Fibroblast of skin of right biceps (primary cell): ENCODE results near the gene HMGN2.
"Not testable (repeated sequence)": the region's sequence is repeated elsewhere in the genome, so short reads cannot be mapped to it uniquely, and the experiment has no call there.

Experiments
- DNase-seq: peaks from one replicate; pipeline ENCODE4 v3.0.0-alpha.2; 2013

HMGN2 gene

DNA sequence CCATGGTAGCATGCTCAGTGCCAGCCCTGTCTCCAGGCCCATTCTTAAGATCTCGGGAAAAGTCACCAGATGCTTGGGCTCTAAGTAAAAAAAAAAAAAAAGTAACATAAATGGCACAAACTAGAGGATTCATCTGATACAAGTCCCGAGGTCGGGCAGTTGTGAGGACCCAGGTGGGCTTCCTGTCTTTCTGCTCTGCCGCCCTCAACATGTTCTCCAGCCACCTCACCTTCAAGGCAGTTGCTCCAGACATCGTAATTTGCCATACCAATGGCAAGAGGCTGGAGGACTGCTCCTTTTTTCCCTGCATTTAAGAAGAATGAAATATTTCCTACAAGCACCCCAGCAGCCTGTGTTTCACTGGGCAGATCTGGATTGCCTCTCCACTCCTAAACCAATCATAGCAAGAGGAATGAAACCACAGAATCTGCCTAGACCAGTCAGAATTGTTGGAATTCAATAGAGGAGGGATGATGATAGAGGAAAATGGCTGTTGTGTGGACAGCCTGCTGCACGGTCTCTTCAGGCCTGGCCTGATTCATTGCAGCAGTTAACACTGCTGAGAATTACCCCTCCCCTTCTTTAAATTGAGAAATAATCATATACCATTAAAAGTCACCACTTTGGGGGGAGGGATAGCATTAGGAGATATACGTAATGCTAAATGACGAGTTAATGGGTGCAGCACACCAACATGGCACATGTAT, 5.4 kb downstream of the HMGN2 start:
- peak; percentile 40 for DNase-seq

DNA sequence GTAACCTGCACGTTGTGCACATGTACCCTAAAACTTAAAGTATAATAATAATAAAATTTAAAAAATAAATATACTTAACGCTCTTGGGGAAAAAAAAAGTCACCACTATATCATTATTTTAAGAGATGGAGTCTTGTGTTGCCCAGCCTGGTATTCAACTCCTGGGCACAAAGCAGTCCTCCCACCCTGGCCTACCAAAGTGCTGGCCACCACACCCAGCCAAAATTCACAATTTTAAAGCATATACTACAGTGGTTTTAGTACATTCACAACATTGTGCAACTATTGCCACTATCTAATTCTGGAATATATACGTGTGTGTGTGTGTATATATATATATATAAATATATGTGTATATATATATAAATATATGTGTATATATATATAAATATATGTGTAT, 5.9 kb downstream of the HMGN2 start:
- no peak for DNase-seq

DNA sequence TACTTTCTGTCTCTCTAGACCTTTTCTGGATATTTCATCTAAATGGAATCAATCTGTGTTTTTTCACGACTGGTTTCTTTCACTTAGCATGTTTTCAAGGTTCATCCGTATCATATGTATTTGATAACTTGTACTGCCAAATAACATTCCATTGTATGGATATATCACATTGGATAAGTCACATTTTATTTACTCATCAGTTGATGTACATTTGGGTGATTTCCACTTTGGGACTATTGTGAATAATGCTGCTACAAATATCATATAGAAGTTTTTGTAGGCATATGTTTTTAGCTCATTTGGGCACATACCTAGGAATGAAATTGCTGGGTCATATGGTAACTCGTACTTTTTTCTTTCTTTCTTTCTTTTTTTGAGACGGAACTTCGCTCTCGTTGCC, 6.7 kb downstream of the HMGN2 start:
- no peak for DNase-seq

DNA sequence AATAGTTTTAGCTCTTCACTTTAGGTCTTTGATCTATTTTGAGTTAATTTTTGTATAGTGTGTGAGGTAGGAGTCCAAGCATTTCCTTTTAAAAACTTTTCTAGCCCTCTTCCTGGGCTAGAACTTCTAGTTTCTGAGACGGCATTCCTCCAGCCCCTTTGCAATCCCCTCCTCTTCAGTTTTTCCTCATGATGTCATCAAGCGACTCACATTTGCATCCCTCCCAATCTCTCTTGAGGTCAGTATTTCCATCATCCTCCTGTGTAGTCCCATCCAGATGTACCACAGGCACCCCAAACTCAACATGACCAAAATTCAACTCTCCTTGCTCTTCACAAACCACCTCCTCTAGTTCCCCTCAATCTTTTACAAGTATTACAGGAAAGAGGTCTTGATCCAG, 10.7 kb downstream of the HMGN2 start:
- DNase-seq = peak; percentile 77

DNA sequence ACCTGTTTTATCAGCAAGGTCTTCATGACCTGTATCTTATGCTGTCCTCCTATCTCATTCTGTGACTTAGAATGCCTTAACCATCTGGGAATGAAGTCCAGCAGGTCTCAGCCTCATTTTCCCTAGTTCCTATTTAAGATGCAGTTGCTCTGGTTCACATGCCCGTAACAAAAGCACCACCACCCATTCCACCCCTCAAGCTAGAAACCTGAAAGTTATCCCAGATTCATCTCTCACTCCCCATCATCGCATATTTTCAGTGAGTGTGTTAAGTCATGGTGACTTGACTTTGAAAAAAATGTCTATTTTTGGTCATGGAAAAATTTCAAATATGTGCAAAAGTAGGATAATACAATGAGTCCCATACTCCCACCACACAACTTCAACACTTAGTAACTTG, 11.7 kb downstream of the HMGN2 start:
- DNase-seq = peak; percentile 77

DNA sequence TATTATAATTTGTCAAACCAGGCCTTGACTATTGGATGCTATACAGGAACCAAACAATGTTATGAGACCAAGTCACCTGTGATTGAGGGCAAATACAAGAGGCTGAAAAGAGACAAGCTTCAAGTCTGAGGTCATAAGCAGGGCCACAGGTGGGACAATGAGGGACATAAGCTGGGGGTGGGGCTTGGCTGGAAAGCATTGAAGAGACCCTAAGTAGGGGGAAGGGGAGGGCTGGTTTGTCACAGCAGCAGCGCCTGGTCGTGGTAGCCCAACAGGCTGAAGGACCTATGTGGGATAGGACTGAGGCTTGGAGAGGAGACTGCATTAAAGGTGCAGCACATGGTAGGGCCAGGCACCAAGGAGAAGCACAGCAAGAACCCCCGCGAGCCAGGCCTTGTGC, 17.9 kb downstream of the HMGN2 start:
- no peak for DNase-seq

DNA sequence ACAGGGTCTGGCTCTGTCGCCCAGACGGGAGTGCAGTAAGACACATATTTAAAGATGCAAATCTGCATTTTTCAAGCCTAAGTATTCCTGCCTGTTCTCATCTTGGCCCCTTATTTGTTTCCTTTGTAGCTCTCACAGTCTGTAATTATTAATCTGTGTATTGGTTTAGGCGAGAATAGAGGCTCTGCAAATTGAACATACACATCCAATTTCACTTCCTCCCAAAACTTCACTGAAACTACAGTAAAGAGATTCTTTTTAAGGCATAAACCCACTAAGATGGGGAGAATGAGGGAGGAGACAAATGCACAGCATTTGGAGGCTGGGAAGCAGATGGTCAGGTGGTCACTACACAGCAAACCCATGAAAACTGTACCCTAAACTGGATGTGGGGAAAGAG, 21.0 kb downstream of the HMGN2 start:
- DNase-seq = no peak

DNA sequence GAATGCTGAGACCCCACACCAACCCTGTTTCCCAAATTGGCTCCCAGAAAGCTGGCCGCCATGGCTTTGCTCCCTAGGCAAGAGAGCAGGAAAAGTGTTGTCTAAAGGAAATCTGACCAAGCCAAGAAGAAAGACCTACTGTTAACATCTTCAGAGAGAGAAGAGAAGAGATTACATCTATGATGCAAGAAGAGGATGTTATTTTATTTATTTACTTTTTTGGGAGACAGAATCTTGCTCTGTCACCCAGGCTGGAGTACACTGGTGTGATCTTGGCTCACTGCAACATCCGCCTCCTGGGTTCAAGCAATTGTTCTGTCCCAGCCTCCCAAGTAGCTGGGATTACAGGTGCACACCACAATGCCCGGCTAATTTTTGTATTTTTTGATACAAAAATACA, 21.7 kb downstream of the HMGN2 start:
- DNase-seq = no peak

DNA sequence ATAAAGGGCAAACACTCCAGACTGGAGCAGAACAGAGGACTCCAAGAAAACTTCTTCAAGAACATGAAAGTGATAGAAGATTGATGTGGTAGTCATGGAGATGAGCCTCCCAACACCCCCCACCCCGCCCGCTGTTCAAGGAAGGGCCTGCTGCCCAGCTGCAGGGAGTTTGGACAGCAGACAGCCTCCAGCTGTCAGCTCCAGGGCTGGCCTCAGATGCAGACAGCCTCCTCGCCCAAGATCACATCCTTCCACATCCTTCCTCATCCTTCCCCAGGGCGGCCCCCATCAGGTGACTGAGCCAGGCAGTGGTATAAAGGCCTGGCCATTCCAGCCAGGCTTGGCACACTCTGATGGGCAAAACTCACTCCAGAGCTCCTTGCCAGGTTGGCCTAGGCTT, 24.6 kb downstream of the HMGN2 start:
- no peak for DNase-seq

DNA sequence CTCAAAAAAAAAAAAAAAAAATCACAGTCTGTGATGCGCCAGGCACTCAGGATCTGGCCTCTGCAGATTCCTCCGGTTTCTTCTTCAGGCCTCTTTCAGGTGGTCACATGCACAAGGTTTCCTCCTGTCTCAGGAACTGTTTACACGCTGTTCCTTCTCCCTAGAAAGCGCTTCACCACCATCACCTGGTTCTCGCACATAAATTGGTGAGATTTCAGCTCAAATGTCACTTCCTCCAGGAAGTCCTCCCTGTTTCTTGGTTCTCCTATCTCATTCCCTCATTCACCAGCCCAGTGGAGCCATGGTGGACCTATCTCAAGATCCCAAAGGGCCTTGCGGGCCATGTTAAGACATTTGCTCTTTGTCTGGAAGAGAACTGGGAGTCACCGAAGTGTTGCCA, 26.7 kb downstream of the HMGN2 start:
- no peak for DNase-seq

DNA sequence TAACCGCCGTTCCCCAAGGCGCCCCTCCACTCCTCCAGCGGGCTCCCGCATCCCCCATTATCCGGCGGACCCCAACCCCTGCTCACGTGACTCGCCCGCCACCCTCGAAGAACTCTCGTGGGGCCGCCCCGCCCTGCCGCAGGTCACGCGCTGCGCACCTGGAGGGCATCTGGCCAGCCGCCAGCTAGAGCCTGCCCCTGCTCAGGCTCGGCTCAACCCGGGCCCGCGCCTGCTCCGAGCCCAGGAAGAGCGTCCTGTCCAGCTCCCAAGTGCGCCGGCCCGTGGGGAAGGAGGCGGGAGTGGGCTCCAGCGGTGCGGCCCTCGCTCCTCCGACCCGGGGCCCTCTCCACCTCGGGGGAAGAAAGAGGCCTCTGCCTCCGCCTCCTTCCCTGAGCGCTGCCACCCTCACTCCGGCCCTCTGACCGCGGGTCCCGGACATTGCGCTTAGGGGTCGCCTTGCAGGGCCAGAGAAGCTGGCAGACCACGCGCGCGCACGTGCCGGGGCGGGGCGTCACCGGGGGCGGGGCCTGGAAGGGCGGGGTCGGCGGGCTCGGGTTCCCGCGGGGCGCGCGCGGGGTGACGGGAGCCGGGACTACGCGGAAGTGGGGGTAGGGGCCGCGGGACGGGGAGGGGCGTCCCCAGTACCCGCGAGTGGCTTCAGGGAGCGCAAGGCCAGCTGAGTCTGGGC, 28.4 kb downstream of the HMGN2 start:
- peak; percentile 83 for DNase-seq

DNA sequence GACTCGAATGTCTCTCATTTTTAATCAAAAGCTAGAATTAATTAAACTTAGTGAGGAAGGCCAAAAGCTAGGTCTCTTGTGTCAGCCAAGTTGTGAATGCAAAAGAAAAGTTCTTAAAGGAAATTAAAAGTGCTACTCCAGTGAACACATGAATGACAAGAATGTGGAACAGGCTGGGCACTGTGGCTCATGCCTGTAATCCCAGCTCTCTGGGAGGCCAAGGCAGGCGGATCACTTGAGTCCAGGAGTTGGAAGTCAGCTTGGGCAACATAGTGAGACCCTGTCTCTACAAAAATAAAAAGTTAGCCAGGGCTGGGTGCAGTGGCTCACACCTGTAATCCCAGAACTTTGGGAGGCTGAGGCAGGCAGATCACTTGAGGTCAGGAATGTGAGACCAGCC, 38.5 kb downstream of the HMGN2 start:
- DNase-seq = peak; percentile 6

DNA sequence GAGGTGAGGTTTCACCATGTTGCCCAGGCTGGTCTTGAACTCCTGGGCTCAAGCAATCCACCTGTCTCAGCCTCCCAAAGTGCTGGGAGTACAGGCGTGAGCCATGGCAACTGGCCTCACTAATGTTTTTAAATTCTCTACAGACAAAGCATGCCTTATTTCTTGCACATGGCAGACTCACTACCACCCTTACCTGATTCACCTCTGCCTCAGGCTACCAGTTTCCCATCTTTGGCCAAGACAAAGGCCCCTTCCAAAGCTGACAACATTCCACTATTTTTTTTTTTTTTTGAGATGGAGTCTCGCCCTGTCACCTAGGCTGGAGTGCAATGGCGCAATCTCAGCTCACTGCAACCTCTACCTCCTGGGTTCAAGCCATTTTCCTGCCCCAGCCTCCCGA, 43.6 kb downstream of the HMGN2 start:
- not testable (repeated sequence) for DNase-seq

DNA sequence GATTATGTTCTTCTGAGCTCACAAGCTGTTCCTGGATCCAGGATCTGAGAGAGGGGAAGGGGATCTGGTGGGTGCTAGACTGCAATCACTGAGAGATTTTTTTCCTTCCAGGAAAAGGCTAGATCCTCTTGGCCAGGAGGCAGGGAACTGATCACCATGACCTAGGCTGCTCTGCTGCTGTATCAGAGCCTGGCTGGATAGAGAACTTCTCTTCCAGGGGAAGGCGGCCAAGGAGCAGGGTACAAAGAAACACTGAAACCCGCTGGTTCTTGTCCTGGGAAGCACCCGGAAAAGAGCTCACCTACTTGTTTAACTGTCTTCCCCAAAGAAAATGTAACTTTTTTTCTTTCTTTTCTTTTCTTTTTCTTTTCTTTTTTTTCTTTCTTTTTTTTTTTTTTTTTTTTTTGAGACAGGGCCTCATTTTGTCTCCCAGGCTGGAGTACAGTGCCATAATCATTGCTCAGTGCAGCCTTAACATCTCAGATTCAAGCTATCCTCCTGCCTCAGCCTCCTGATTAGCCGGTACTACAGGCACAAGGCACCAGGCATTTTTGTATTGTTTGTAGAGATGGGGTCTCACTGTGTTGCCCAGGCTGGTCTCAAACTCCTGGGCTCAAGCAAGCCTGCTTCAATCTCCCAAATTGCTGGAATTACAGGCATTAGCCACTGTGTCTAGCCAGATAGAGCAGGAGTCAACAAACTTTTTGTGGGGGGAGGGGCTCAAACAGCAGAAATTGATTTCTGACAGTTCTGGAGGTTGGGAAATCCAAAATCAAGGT, 44.9 kb downstream of the HMGN2 start:
- DNase-seq = no peak

DNA sequence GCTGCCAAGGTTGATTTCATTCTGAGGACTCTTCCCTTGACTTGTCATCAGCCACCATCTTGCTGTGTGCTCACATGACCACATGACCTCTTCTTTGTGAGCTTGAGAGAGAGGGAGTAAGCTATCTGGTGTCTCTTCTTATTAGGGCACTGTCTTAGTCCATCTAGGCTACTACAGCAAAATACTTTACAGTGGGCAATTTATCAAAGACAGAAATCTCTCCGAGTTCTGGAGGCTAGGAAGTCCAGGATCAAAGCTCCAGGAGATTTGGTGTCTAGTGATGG, 45.5 kb downstream of the HMGN2 start:
- no peak for DNase-seq

DNA sequence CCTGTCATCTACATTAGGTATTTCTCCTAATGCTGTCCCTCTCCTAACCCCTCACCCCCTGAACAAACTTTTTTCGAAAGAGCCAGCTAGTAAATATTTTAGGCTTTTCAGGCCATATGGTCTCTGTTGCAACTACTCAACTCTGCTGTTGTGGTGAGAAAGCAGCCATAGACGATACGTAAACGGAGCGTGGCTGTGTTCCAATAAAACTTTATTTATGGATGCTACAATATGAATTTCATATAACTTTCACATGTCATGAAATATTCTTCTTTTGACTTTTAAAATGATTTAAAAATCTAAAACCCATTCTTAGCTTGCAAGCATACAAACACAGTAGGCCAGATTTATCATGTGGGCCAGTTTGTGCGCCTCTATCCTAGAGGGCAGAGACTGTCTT, 46.1 kb downstream of the HMGN2 start:
- no peak for DNase-seq

DNA sequence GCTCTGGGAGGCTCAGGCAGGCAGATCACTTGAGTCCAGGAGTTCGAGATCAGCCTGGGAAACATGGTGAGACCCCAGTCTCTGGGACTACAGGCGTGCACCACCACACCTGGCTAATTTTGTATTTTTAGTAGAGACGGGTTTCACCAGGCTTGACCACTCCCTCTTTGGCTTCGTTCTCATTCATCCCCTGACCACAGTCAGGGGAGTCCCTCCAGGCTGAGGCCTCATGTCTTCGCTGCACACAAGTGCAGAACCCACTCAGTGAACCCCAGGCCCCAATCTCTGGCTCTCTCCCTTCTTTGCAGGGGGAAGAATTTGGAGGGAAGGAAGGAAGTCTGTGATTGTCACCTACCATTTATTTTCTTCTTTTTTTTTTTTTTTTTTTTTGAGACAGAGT, 48.1 kb downstream of the HMGN2 start:
- no peak for DNase-seq

DNA sequence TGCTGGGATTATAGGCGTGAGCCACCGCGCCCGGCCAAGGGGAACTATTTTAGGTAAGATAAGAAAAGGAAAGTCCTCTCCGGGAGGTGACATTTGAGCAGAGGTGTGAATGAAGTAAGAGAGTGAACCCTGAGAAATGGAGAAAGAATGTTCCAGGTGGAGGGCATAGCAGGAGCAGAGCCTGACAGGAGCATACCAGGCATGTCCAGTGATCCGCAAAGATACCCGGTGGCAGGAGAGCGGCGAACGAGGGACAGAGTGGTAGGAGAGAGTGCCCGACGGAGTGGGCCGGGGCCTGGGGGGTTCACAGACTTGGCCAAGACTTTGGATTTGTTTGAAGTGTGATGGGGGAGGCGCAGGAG, 49.4 kb downstream of the HMGN2 start:
- no peak for DNase-seq

DNA sequence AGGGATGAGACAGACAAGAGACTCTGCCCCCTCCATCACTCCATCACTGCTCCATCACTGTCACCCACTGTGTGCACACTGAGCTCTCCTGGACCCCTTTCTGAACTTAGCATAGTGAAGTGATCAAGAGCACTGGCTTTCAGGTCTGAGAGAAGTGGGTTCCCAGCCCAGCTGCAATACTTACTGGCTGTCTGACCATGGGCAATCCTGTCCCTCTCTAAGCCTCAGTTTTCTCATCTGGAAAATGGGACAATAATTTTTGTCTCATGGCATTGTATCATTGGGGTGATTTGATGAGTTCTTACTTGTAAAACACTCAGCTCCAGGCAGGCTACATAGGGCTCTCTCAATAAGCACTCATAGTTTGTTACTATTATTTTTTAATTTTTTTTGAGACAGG, 49.8 kb downstream of the HMGN2 start:
- DNase-seq = no peak

DNA sequence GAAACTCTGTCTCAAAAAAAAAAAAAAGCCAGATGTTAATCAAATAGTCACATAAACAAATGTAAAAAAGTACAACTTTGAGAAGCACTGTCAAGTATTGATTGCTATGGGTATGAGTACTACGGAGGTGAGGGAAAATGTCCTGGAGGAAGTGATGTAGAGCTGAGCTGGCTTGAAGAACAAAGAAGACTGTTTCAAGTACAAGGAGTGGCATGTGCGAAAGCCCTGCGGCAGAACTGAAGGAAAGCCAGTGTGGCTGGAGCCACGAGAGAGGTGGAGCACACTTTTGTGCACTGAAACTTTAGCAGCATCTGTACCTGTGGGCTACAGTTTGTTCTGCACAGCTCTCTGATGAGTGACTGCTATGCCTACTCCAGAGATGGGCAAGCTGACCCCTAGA, 51.9 kb downstream of the HMGN2 start:
- DNase-seq = no peak
